Gastroesophageal sphincter (tissue), 3 donors: ENCODE data around the gene UNKL.

Source experiments
- POLR2AphosphoS5 ChIP-seq: sonication (generic); formaldehyde crosslinking; IDR thresholded peaks from one replicate; pipeline ENCODE4 v1.6.1; 2017; ENCODE audit warnings: antibody characterized with exemption
- TF ChIP-seq, protein P1 (sequence below), 4 experiments: fragments of 200-600 bp in 2 of 4; fragments of 450-650 bp in 2 of 4; sonication (generic) in 1 of 4; IDR thresholded peaks; one replicate each; pipeline ENCODE4 v1.5.1; 2017 to 2019; ENCODE audit warnings: antibody characterized with exemption in 4 of 4, mild to moderate bottlenecking in 2 of 4, moderate library complexity in 2 of 4

DNA sequence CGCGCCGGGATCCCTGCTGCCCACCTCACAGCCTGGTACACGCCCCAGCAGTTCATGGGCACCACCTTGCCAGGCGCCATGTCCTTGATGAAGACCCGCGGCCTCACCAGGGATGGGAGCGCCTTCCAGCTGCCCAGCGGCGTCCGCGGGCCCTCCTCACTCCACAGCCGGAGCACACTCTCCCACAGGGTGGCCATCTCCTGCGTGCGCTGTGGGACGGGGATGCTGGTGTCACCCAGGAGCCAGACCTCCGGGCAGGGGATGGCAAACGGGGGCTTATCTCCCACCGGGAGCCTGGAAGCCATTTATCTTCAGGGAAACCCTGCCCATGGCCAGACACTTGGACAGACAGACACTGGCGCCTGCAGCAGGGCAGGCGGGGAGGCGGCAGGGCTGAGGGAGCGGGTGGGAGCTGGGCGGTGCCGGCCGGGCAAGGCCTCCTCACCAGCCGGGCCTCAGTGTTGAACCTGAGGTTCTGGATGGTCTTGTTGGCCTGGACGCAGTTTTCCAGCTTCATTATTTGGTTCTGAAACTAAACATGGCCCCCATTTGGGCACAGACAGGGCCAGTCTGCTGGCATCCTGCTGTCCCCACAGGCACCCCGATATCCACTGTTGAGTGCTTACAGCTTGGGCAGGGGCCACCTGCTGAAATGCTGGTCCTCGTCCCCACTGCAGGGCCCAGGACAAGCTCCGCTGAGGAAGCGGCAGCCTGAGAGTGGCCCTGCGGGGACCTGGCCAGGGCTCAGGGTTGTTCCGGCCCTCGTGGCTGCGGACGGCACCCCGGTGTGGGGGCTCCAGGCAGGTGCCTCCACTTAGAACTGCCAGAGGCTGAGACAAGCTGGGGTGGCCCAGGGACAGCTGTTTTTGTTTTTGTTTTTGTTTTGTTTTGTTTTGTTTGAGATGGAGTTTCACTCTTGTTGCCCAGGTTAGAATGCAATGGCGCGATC, 20.4 kb upstream of the UNKL start:
- TF ChIP-seq, protein P1, sequence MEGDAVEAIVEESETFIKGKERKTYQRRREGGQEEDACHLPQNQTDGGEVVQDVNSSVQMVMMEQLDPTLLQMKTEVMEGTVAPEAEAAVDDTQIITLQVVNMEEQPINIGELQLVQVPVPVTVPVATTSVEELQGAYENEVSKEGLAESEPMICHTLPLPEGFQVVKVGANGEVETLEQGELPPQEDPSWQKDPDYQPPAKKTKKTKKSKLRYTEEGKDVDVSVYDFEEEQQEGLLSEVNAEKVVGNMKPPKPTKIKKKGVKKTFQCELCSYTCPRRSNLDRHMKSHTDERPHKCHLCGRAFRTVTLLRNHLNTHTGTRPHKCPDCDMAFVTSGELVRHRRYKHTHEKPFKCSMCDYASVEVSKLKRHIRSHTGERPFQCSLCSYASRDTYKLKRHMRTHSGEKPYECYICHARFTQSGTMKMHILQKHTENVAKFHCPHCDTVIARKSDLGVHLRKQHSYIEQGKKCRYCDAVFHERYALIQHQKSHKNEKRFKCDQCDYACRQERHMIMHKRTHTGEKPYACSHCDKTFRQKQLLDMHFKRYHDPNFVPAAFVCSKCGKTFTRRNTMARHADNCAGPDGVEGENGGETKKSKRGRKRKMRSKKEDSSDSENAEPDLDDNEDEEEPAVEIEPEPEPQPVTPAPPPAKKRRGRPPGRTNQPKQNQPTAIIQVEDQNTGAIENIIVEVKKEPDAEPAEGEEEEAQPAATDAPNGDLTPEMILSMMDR (IDR thresholded peaks at IDR 0.05) = no peak
- TF ChIP-seq POLR2AphosphoS5 = no peak
